SK-N-SH treated with all-trans-retinoic acid at 6 μM for 48 hours (cell line): Measurements from ENCODE around the gene ADAMTS2.

ENCODE experiments used
- ATAC-seq: fragments of 200-7000 bp; cut with Tn5 transposase; 3 replicates; pipeline ENCODE4 v1.9.1; 2020; ENCODE audit warnings: mild to moderate bottlenecking, moderate library complexity
- ARNTL ChIP-seq: fragments of 450-650 bp; formaldehyde crosslinking; IDR thresholded peaks from 2 replicates; pipeline ENCODE4 v1.5.0; 2020; ENCODE audit warnings: low read depth, mild to moderate bottlenecking, moderate library complexity, borderline replicate concordance
- BACH2 ChIP-seq: fragments of 250-450 bp; sonication (Bioruptor Pico); IDR thresholded peaks from 2 replicates; pipeline ENCODE4 v1.9.0; 2021; ENCODE audit warnings: mild to moderate bottlenecking, borderline replicate concordance
- CREB5 ChIP-seq: fragments of 250-450 bp; sonication (Bioruptor Pico); IDR thresholded peaks from 2 replicates; pipeline ENCODE4 v1.5.1; 2020; ENCODE audit warnings: low read depth, mild to moderate bottlenecking, moderate library complexity
- CSRNP3 ChIP-seq: fragments of 250-450 bp; sonication (Bioruptor Pico); IDR thresholded peaks from 2 replicates; pipeline ENCODE4 v1.5.1; 2021; ENCODE audit warnings: mild to moderate bottlenecking, moderate library complexity
- ESRRG ChIP-seq: fragments of 250-450 bp; sonication (Bioruptor Pico); IDR thresholded peaks from 2 replicates; pipeline ENCODE4 v1.6.1; 2021; ENCODE audit warnings: mild to moderate bottlenecking
- GLIS3 ChIP-seq: fragments of 250-450 bp; sonication (Bioruptor Pico); IDR thresholded peaks from 2 replicates; pipeline ENCODE4 v1.5.0; 2020; ENCODE audit warnings: mild to moderate bottlenecking, moderate library complexity
- ISL1 ChIP-seq: fragments of 250-450 bp; sonication (Bioruptor Pico); IDR thresholded peaks from 2 replicates; pipeline ENCODE4 v2.1.2; 2022; ENCODE audit warnings: mild to moderate bottlenecking, moderate library complexity
- OSR1 ChIP-seq: fragments of 250-450 bp; sonication (Bioruptor Pico); IDR thresholded peaks from 2 replicates; pipeline ENCODE4 v1.8.0; 2022; ENCODE audit warnings: moderate library complexity, mild to moderate bottlenecking, inconsistent platforms
- POU6F1 ChIP-seq: fragments of 250-450 bp; sonication (Bioruptor Pico); IDR thresholded peaks from 2 replicates; pipeline ENCODE4 v1.8.0; 2021; ENCODE audit warnings: low read depth, mild to moderate bottlenecking, moderate library complexity, borderline replicate concordance
- PPARA ChIP-seq: fragments of 250-450 bp; sonication (Bioruptor Pico); IDR thresholded peaks from 2 replicates; pipeline ENCODE4 v1.5.0; 2020; ENCODE audit warnings: mild to moderate bottlenecking, borderline replicate concordance
- TCF4 ChIP-seq: fragments of 250-450 bp; sonication (Bioruptor Pico); IDR thresholded peaks from 2 replicates; pipeline ENCODE4 v1.8.0; 2021; ENCODE audit warnings: mild to moderate bottlenecking, moderate library complexity, borderline replicate concordance
- TOX ChIP-seq: fragments of 250-450 bp; sonication (Bioruptor Pico); IDR thresholded peaks from 2 replicates; pipeline ENCODE4 v1.8.0; 2021; ENCODE audit warnings: mild to moderate bottlenecking, moderate library complexity, borderline replicate concordance
- TSHZ2 ChIP-seq: fragments of 250-450 bp; sonication (Bioruptor Pico); IDR thresholded peaks from 2 replicates; pipeline ENCODE4 v1.5.0; 2020; ENCODE audit warnings: mild to moderate bottlenecking, moderate library complexity
- ZC3H10 ChIP-seq: fragments of 250-450 bp; sonication (Bioruptor Pico); IDR thresholded peaks from 2 replicates; pipeline ENCODE4 v1.5.1; 2021; ENCODE audit warnings: mild to moderate bottlenecking, moderate library complexity
- ZFP3 ChIP-seq: fragments of 250-450 bp; sonication (Bioruptor Pico); IDR thresholded peaks from 2 replicates; pipeline ENCODE4 v1.5.0; 2020; ENCODE audit warnings: mild to moderate bottlenecking, moderate library complexity
- ZFP30 ChIP-seq: fragments of 450-650 bp; formaldehyde crosslinking; IDR thresholded peaks from 2 replicates; pipeline ENCODE4 v1.5.0; 2022; ENCODE audit warnings: mild to moderate bottlenecking, moderate library complexity
- ZNF565 ChIP-seq: fragments of 450-650 bp; formaldehyde crosslinking; conservative IDR thresholded peaks from 2 replicates; pipeline ENCODE4 v1.5.0; 2020; ENCODE audit warnings: low read depth, mild to moderate bottlenecking, moderate library complexity
- ZNF70 ChIP-seq: fragments of 450-650 bp; formaldehyde crosslinking; IDR thresholded peaks from 2 replicates; pipeline ENCODE4 v1.5.0; 2020; ENCODE audit warnings: mild to moderate bottlenecking, moderate library complexity
- ZNF8 ChIP-seq: fragments of 450-650 bp; formaldehyde crosslinking; IDR thresholded peaks from 2 replicates; pipeline ENCODE4 v1.5.0; 2020; ENCODE audit warnings: mild to moderate bottlenecking, moderate library complexity

The ADAMTS2 gene

GRCh38 chr5:179336126-179336870, 9.0 kb downstream of the ADAMTS2 start:
- no peak for ATAC-seq
- no peak for TF ChIP-seq GLIS3
- no peak for TF ChIP-seq ZFP30 (CRISPR knock-in tag)
- TF ChIP-seq ESRRG (CRISPR knock-in tag), result no peak
- no peak for TF ChIP-seq TCF4
- no peak for TF ChIP-seq ZNF565 (CRISPR knock-in tag)
- no peak for TF ChIP-seq CSRNP3
- no peak for TF ChIP-seq ISL1 (CRISPR knock-in tag)
- TF ChIP-seq ZFP3 (CRISPR knock-in tag), result no peak
- TF ChIP-seq BACH2 (CRISPR knock-in tag), result no peak
- TF ChIP-seq POU6F1 (CRISPR knock-in tag), result no peak
- TF ChIP-seq TSHZ2 (CRISPR knock-in tag), result no peak
- TF ChIP-seq ZNF8, result no peak
- TF ChIP-seq ZC3H10 (CRISPR knock-in tag), result no peak
- TF ChIP-seq OSR1 (CRISPR knock-in tag), result no peak
- no peak for TF ChIP-seq CREB5 (CRISPR knock-in tag)
- TF ChIP-seq PPARA (CRISPR knock-in tag), result no peak
- no peak for TF ChIP-seq TOX
- TF ChIP-seq ARNTL (CRISPR knock-in tag), result no peak
- no peak for TF ChIP-seq ZNF70

GRCh38 chr5:179333796-179334761, 11.2 kb downstream of the ADAMTS2 start:
- TF ChIP-seq CSRNP3 (no peak), OSR1 (CRISPR knock-in tag) (no peak), GLIS3 (no peak), ZC3H10 (CRISPR knock-in tag) (no peak), PPARA (CRISPR knock-in tag) (no peak), ISL1 (CRISPR knock-in tag) (no peak), ESRRG (CRISPR knock-in tag) (no peak), TSHZ2 (CRISPR knock-in tag) (no peak), POU6F1 (CRISPR knock-in tag) (no peak)
- TF ChIP-seq, all 23 proteins: peak for 0
- no peak for ATAC-seq
